ENCODE data around the gene MGST3.

DNA sequence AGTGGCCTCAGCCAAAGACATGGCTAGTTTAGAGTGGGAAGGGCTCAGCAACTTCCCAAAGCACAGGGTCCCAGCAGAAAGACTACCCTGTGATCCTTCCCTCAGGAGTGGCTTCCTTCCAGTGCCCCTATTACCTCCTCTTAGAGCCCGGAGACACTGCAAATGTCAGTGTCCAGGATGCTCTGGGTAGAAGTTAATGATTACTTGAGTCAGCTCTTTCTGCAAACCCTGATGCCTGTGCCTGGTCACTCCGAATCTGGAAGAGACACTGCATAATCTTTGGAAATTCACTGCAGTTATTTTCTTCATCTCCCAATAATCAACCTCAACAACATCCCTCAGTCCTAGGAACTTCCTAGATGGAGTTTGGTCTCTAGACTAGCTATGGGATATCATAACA is 27.2 kb upstream of the MGST3 start:
- TF ChIP-seq, protein P1, sequence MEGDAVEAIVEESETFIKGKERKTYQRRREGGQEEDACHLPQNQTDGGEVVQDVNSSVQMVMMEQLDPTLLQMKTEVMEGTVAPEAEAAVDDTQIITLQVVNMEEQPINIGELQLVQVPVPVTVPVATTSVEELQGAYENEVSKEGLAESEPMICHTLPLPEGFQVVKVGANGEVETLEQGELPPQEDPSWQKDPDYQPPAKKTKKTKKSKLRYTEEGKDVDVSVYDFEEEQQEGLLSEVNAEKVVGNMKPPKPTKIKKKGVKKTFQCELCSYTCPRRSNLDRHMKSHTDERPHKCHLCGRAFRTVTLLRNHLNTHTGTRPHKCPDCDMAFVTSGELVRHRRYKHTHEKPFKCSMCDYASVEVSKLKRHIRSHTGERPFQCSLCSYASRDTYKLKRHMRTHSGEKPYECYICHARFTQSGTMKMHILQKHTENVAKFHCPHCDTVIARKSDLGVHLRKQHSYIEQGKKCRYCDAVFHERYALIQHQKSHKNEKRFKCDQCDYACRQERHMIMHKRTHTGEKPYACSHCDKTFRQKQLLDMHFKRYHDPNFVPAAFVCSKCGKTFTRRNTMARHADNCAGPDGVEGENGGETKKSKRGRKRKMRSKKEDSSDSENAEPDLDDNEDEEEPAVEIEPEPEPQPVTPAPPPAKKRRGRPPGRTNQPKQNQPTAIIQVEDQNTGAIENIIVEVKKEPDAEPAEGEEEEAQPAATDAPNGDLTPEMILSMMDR (conservative IDR thresholded peaks at IDR 0.05; ENCODE audit: low read length) = no peak
- no peak for TF ChIP-seq EZH2phosphoT487 (IDR thresholded peaks at IDR 0.05; ENCODE audit: borderline replicate concordance)
